NCI-H146 (cell line): ENCODE data around the gene ALPL.
"Not testable (repeated sequence)": the region's sequence is repeated elsewhere in the genome, so short reads cannot be mapped to it uniquely, and the experiment has no call there.

Experiments used
- DNase-seq: peaks from one replicate; lab custom pipeline; 2025; lab: John Stamatoyannopoulos, UW

Gene ALPL

GRCh38 chr1:21509351-21510112, at the start of gene ALPL:
Gene ALPL (plus strand): TSS chr1:21509423. CDS start chr1:21554082, 44,659 bp downstream.
- no peak for DNase-seq

- DNase-seq, result not testable (repeated sequence)
These were observed 44.1 kb upstream of the ALPL start for GRCh38 chr1:21465127-21465526.

- DNase-seq, result not testable (repeated sequence)
These were observed 41.3 kb upstream of the ALPL start for GRCh38 chr1:21467946-21468345.

GRCh38 chr1:21468599-21468998, 40.6 kb upstream of the ALPL start:
- no peak for DNase-seq

- no peak for DNase-seq
These were observed 39.6 kb upstream of the ALPL start for GRCh38 chr1:21469581-21469980.

GRCh38 chr1:21472861-21473260, 36.4 kb upstream of the ALPL start:
- no peak for DNase-seq

GRCh38 chr1:21478356-21478755, 30.9 kb upstream of the ALPL start:
- DNase-seq, result no peak

GRCh38 chr1:21483881-21484280, 25.3 kb upstream of the ALPL start:
- DNase-seq, result not testable (repeated sequence)

GRCh38 chr1:21489146-21489545, 20.1 kb upstream of the ALPL start:
- no peak for DNase-seq

GRCh38 chr1:21490774-21491487, 18.3 kb upstream of the ALPL start:
- no peak for DNase-seq

- DNase-seq, result peak; percentile 73
These were observed 17.5 kb upstream of the ALPL start for GRCh38 chr1:21491488-21492355.

GRCh38 chr1:21492356-21492625, 16.9 kb upstream of the ALPL start:
- peak; percentile 58 for DNase-seq

- no peak for DNase-seq
These were observed 15.0 kb upstream of the ALPL start for GRCh38 chr1:21494196-21494595.

- DNase-seq, result no peak
These were observed 13.9 kb upstream of the ALPL start for GRCh38 chr1:21495225-21495820.

- no peak for DNase-seq
These were observed 13.2 kb upstream of the ALPL start for GRCh38 chr1:21496063-21496462.

GRCh38 chr1:21496886-21497285, 12.3 kb upstream of the ALPL start:
- no peak for DNase-seq

GRCh38 chr1:21497466-21498061, 11.7 kb upstream of the ALPL start:
- no peak for DNase-seq

GRCh38 chr1:21499283-21499950, 9.8 kb upstream of the ALPL start:
- DNase-seq, result no peak

- DNase-seq, result no peak
These were observed 5.4 kb upstream of the ALPL start for GRCh38 chr1:21503706-21504377.

GRCh38 chr1:21506804-21507203, 2.4 kb upstream of the ALPL start:
- no peak for DNase-seq
